SK-N-SH (cell line): ENCODE data around the gene SNX32. TPM values are rescaled to one million over a fixed set of nuclear protein-coding genes. Genes with fewer than 3 reads are reported as not detected.

Source experiments
- CTCF ChIA-PET: fragments of 300-600, 350-600 bp; formaldehyde crosslinking; extraction: SDS; loops from one replicate; lab custom pipeline; 2021; lab: Yijun Ruan, JAX
- POLR2A ChIA-PET: fragments of 350-600 bp; sonication (Branson Sonifier 250); formaldehyde crosslinking; extraction: SDS; loops from one replicate; lab custom pipeline; 2020; ENCODE audit warnings: antibody characterized with exemption, inconsistent platforms; lab: Yijun Ruan, JAX
- DNase-seq: peaks from one replicate; pipeline ENCODE4 v3.0.0; 2012
- H2AFZ ChIP-seq: fragments of 200-600 bp; sonication (generic); 2 replicates; pipeline ENCODE4 v1.8.1; 2016; ENCODE audit warnings: antibody characterized with exemption, mild to moderate bottlenecking, low read depth
- H3F3A ChIP-seq: fragments of 200-600 bp; sonication (generic); replicated peaks from 2 replicates; pipeline ENCODE3; 2016; ENCODE audit warnings: antibody characterized with exemption, mild to moderate bottlenecking; ENCODE audit not compliant: insufficient read depth
- H3K27ac ChIP-seq, 2 experiments: fragments of 200-500 bp in 1 of 2; fragments of 200-600 bp in 1 of 2; sonication (Bioruptor generic) in 1 of 2; sonication (generic), shearing (Covaris generic) in 1 of 2; 2 replicates each; pipeline versions ENCODE4 v1.5.1 to v1.6.1; 2014 to 2016; ENCODE audit warnings: low read depth in 2 of 2, inconsistent platforms in 1 of 2, low read length in 1 of 2, mild to moderate bottlenecking in 1 of 2, mixed read lengths in 1 of 2
- H3K27me3 ChIP-seq: fragments of 200-600 bp; sonication (generic), shearing (Covaris generic); 2 replicates; pipeline ENCODE4 v1.6.1; 2016; ENCODE audit warnings: mixed run types; ENCODE audit not compliant: insufficient read depth
- H3K36me3 ChIP-seq, 2 experiments: fragments of 200-500 bp in 1 of 2; fragments of 200-600 bp in 1 of 2; sonication (Bioruptor generic) in 1 of 2; sonication (generic) in 1 of 2; replicated peaks in 1 of 2; 2 replicates each; pipeline versions ENCODE3 to v1.5.1; 2014 to 2016; ENCODE audit warnings: low read length in 1 of 2, mild to moderate bottlenecking in 1 of 2; ENCODE audit not compliant: insufficient read depth in 2 of 2, control insufficient read depth in 1 of 2
- H3K4me1 ChIP-seq, 2 experiments: fragments of 200-500 bp in 1 of 2; fragments of 200-600 bp in 1 of 2; sonication (Bioruptor generic) in 1 of 2; sonication (generic), shearing (Covaris generic) in 1 of 2; 2 replicates each; pipeline versions ENCODE4 v1.5.1 to v1.6.1; 2014 to 2016; ENCODE audit warnings: low read depth in 1 of 2, low read length in 1 of 2, mixed run types in 1 of 2; ENCODE audit not compliant: insufficient read depth in 2 of 2, control insufficient read depth in 1 of 2
- H3K4me2 ChIP-seq: fragments of 200-600 bp; sonication (generic), shearing (Covaris generic); 2 replicates; pipeline ENCODE4 v1.6.1; 2017; ENCODE audit warnings: mixed run types
- H3K4me3 ChIP-seq, 2 experiments: fragments of 200-500 bp in 1 of 2; fragments of 200-600 bp in 1 of 2; sonication (Bioruptor generic) in 1 of 2; sonication (generic), shearing (Covaris generic) in 1 of 2; 2 replicates each; pipeline versions ENCODE4 v1.5.1 to v1.8.1; 2014 to 2016; ENCODE audit warnings: low read depth in 2 of 2, inconsistent platforms in 1 of 2, low read length in 1 of 2, mild to moderate bottlenecking in 1 of 2, mixed read lengths in 1 of 2, moderate library complexity in 1 of 2
- H3K79me2 ChIP-seq: fragments of 200-600 bp; sonication (generic); 2 replicates; pipeline ENCODE4 v1.8.1; 2017; ENCODE audit warnings: mild to moderate bottlenecking; ENCODE audit not compliant: insufficient read depth
- H3K9ac ChIP-seq: fragments of 200-600 bp; sonication (generic); 2 replicates; pipeline ENCODE4 v1.6.1; 2017; ENCODE audit warnings: mixed run types
- H3K9me2 ChIP-seq: fragments of 200-600 bp; sonication (generic); 2 replicates; pipeline ENCODE4 v1.6.1; 2017; ENCODE audit warnings: mixed run types
- H3K9me3 ChIP-seq: fragments of 200-600 bp; sonication (generic); 2 replicates; pipeline ENCODE4 v1.6.1; 2017; ENCODE audit warnings: mixed run types, mild to moderate bottlenecking, moderate library complexity
- H4K20me1 ChIP-seq: fragments of 200-600 bp; sonication (generic); 2 replicates; pipeline ENCODE4 v1.6.1; 2017; ENCODE audit warnings: mild to moderate bottlenecking, mixed run types; ENCODE audit not compliant: insufficient read depth
- CHD2 ChIP-seq: fragments of 150-350 bp; IDR thresholded peaks from 2 replicates; pipeline ENCODE4 v1.6.1; 2018; ENCODE audit warnings: low read length; ENCODE audit not compliant: partially characterized antibody
- ELF1 ChIP-seq: IDR thresholded peaks from 2 replicates; pipeline ENCODE4 v1.4.0; 2012
- EP300 ChIP-seq, 2 experiments: IDR thresholded peaks; 2 replicates each; pipeline versions ENCODE4 v1.4.0 to v1.6.1; 2012; ENCODE audit warnings: borderline replicate concordance in 1 of 2, low read depth in 1 of 2, low read length in 1 of 2
- FOXM1 ChIP-seq: IDR thresholded peaks from 2 replicates; pipeline ENCODE4 v1.4.0; 2012; ENCODE audit warnings: low read depth, mild to moderate bottlenecking
- JUND ChIP-seq: IDR thresholded peaks from 2 replicates; pipeline ENCODE4 v1.4.0; 2012
- MXI1 ChIP-seq: IDR thresholded peaks from 2 replicates; pipeline ENCODE4 v1.6.1; 2012; ENCODE audit warnings: mild to moderate bottlenecking, low read depth, low read length, improper control_type of control experiment
- NRF1 ChIP-seq: IDR thresholded peaks from 2 replicates; pipeline ENCODE4 v1.6.1; 2012; ENCODE audit warnings: low read depth, mild to moderate bottlenecking, low read length
- RCOR1 ChIP-seq: fragments of 150-350 bp; IDR thresholded peaks from 2 replicates; pipeline ENCODE4 v1.6.1; 2017; ENCODE audit warnings: antibody characterized with exemption, low read length
- RXRA ChIP-seq: IDR thresholded peaks from 2 replicates; pipeline ENCODE4 v1.4.0; 2012; ENCODE audit warnings: low read depth, mild to moderate bottlenecking, borderline replicate concordance
- TAF1 ChIP-seq: IDR thresholded peaks from 2 replicates; pipeline ENCODE4 v1.6.1; 2012; ENCODE audit warnings: low read depth, mild to moderate bottlenecking, low read length, moderate library complexity, borderline replicate concordance
- TCF12 ChIP-seq: IDR thresholded peaks from 2 replicates; pipeline ENCODE4 v1.4.0; 2012
- USF1 ChIP-seq: IDR thresholded peaks from 2 replicates; pipeline ENCODE4 v1.4.0; 2012; ENCODE audit warnings: low read depth, borderline replicate concordance
- ZBTB33 ChIP-seq: IDR thresholded peaks from 2 replicates; pipeline ENCODE4 v1.4.0; 2012; ENCODE audit warnings: low read depth, borderline replicate concordance
- WGBS: methylation state at CpG from one replicate; pipeline ENCODE4 v1.1.6; 2017; ENCODE audit warnings: low lambda C conversion rate; 5-methylcytosine and 5-hydroxymethylcytosine counted together
- polyA plus RNA-seq, 3 experiments: library from polyadenylated mRNA; depleted of rRNA; stranded (reverse); fragments of >200 nt; gene quantifications; 2 replicates each; pipeline ENCODE4 v1.2.3, GENCODE V29; 2012
- TF ChIP-seq, protein P1 (sequence below): IDR thresholded peaks from 2 replicates; pipeline ENCODE4; 2012
- TF ChIP-seq, protein P2 (sequence below): IDR thresholded peaks from 2 replicates; pipeline ENCODE4 v1.4.0; 2012; ENCODE audit warnings: low read depth

The SNX32 gene
- polyA plus RNA-seq (2012; rRNA removed): 0.81 and 1.0 TPM in 2 replicates
- 0.39 and 0.58 TPM in 2 replicates for polyA plus RNA-seq (2012; cell fraction: cytosol; rRNA removed)
- 5.2 and 6.4 TPM in 2 replicates for polyA plus RNA-seq (2012; cell fraction: nucleus; rRNA removed)

GRCh38 chr11:65833297-65834030 lies at the start of gene SNX32:
Gene SNX32 (plus strand): TSS chr11:65833963. CDS start chr11:65834066, 103 bp downstream.
- Histone ChIP-seq H3K36me3 (no peaks in the 10 kb centered on the region), H3K9me2 (no peaks in the 10 kb centered on the region), H3K27me3 (no peaks in the 10 kb centered on the region), H3K79me2 (no peaks in the 10 kb centered on the region), H4K20me1 (no peaks in the 10 kb centered on the region), H3K4me1 (peaks cover 0 to 13% of the 10 kb centered on the region in 2 experiments; a peak in 1 of 4 replicates), H3K27ac (peak within 1 kb of the TSS in 1 of 2 experiments; percentile 64; a peak in 1 of 4 replicates), H3K9me3 (no peaks in the 10 kb centered on the region), H3K9ac (peak within 1 kb of the TSS; percentile 55), H3F3A (peaks cover 18% of the 10 kb centered on the region), H3K4me3 (peak within 1 kb of the TSS; percentile 28 to 73), H2AFZ (peak within 1 kb of the TSS; percentile 97), H3K4me2 (peak within 1 kb of the TSS; percentile 89)
- TF ChIP-seq TCF12 (no peak), TAF1 (peak; percentile 23; the same call in 1 of the 2 replicates), RCOR1 (no peak), ELF1 (no peak), FOXM1 (no peak), JUND (no peak), RXRA (no peak), USF1 (peak; percentile 84), ZBTB33 (no peak), CHD2 (no peak), EP300 (IDR thresholded peaks at IDR 0.05; ENCODE audit: borderline replicate concordance in 1 of 2, low read depth in 1 of 2, low read length in 1 of 2) (no peak), NRF1 (peak; percentile 77), MXI1 (peak; percentile 94)
- TF ChIP-seq, protein P1, sequence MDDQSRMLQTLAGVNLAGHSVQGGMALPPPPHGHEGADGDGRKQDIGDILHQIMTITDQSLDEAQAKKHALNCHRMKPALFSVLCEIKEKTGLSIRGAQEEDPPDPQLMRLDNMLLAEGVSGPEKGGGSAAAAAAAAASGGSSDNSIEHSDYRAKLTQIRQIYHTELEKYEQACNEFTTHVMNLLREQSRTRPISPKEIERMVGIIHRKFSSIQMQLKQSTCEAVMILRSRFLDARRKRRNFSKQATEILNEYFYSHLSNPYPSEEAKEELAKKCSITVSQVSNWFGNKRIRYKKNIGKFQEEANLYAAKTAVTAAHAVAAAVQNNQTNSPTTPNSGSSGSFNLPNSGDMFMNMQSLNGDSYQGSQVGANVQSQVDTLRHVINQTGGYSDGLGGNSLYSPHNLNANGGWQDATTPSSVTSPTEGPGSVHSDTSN: peak; percentile 100
- TF ChIP-seq, protein P2, sequence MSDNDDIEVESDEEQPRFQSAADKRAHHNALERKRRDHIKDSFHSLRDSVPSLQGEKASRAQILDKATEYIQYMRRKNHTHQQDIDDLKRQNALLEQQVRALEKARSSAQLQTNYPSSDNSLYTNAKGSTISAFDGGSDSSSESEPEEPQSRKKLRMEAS: peak; percentile 93
- DNase-seq: peak; percentile 99
- ChIA-PET CTCF (interaction anchor here (0.6 to 3.4 kb wide), 13 partner anchors 10 to 156 kb away, joined by 3 to 33 read pairs (median 6); partner anchors contain the start of genes FIBP, KAT5 and MUS81), POLR2A (interaction anchor here (0.6 to 2.3 kb wide), 7 partner anchors 10 to 367 kb away, joined by 3 to 14 read pairs (median 6); partner anchors contain the start of genes KAT5 and MUS81)
- 21% methylated on average over 34 of the region's 63 CpGs for WGBS
